Left lobe of liver (tissue), 2 donors: ENCODE results near the gene SLC49A3. TPM values are rescaled to one million over a fixed set of nuclear protein-coding genes. Genes with fewer than 3 reads are reported as not detected.
"Not testable (repeated sequence)": the region's sequence is repeated elsewhere in the genome, so short reads cannot be mapped to it uniquely, and the experiment has no call there.

Experiments used
- ATAC-seq: fragments of 200-7000 bp; cut with Tn5 transposase; one replicate; pipeline ENCODE4 v1.9.1; 2020; ENCODE audit warnings: mild to moderate bottlenecking, moderate library complexity
- DNase-seq: peaks from one replicate; pipeline ENCODE4 v3.0.0-alpha.2; 2020; ENCODE audit warnings: low spot score
- total RNA-seq: library from RNA; stranded (reverse); gene quantifications from one replicate; pipeline ENCODE4 v1.2.1, GENCODE V29; 2021
- donor health status: DM: no; HTN: no; CAD: no; lungs with moderate emphysema.
- donor health status: DM: no; HTN: yes; CAD: no.

Gene SLC49A3
- total RNA-seq, 1 donor from 2014 or later: 7.6 TPM

GRCh38 chr4:669806-670559, 19.0 kb downstream of the SLC49A3 start:
- not testable (repeated sequence) for ATAC-seq, DNase-seq

DNA sequence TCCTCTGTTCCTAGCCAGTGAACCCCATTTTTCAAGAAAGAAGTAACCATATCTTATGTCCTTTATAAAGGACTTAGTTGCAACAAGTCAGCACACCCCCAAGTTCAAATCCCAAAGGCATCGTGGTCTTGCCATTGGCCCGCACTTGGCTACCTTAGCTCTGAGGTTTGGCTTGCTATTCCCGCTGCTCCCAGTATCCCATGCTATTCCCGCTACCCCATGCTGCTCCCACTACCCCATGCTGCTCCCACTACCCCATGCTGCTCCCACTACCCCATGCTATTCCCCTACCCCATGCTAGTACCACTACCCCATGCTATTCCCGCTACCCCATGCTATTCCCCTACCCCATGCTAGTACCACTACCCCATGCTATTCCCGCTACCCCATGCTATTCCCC, 20.7 kb downstream of the SLC49A3 start:
- ATAC-seq, DNase-seq: not testable (repeated sequence)

- DNase-seq: no peak
- no peak for ATAC-seq
Observed at GRCh38 chr4:667545-667925, 21.4 kb downstream of the SLC49A3 start.

DNA sequence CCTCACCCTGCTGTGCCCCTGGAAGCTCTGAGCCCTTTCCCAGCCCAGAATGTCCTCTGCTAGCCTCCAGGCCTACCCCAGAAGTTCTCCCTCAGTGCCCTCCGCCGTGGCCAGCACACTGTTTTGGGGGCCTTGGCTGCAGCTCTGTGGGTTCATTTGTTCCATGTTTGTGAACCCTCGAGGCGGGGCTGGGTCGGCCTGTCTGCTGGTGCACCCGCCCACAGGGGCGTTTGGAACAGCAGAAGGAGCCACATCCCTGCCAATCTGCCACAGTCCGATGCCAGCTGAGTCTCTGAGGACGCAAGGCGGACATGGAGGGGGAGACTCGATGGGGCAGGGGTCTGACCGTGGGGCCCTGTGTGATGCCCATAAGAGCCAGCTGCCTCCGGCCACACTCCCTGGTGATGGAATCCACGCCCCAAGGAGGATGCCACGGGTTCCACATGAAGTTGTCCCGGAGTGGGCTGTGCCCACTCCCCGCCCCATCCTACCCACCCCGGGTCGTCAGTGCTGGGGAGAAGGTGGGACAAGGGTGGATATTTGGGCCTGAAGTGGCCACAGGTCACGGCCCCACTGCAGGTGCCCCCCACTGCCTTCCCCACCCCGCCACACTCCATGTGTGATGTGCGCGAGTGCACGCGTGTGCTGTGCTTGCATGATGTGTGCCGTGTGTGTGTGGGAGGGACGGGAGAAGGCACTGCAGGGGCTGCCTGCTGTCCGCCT, 22.0 kb downstream of the SLC49A3 start:
- DNase-seq (no peak), ATAC-seq (no peak)

GRCh38 chr4:666436-666810, 22.5 kb downstream of the SLC49A3 start:
- ATAC-seq: no peak
- no peak for DNase-seq

DNA sequence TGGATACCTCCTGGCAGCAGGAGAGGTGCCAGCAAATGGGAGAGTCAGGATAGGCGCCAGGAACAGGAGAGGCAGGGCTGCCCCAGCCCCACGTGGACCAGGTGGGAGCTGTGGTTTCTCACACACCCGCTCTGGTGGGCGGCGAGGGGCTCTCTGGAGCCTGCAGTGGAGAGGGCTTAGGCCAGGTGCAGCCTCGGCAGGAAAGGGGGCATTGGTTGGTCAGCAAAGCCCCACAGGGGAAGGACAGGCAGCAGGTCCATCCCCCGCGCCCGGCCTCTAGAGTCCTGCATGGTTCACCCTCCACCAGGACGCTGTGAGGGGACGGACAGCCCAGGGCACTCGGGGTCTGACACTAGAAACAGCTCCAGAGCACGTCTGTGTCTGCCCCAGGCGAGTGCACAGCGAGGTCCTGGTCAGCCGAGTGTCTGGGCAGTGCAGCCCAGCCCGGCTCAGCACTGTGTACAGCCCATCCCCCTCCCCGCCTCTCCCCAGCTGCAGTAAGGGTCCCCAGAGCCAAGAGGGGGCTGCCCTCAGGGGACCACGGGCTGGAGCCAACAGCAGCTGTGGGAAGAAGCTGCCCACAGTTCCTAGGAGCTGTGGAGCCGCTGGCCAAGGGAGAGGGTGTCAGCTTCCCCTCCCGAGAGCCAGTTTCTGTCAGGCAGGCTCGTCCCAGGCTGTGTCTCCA, 23.1 kb downstream of the SLC49A3 start:
- ATAC-seq (no peak), DNase-seq (no peak)

DNA sequence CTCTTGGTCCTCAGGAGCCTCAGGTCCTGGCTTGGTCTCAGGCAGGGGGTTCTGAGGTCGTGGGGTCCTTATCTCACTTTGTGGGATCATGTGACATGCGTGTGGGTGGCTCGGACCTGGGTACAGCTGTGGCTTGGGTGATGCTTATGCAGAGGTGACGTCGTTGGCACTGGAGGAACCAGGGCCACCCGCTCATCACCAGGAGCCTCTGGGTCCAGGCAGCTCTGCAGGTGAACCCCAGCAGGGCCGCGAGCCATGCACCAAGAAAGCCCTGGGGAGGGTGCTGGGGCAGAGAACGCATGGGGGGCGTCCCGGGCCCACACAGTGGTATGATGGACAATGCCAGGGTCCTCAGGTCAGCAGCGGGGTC, 23.6 kb downstream of the SLC49A3 start:
- DNase-seq: no peak
- ATAC-seq: no peak

- DNase-seq (no peak), ATAC-seq (no peak)
Observed at GRCh38 chr4:664713-665231, 24.2 kb downstream of the SLC49A3 start.

- ATAC-seq: peak; percentile 41
- no peak for DNase-seq
Observed at GRCh38 chr4:663438-664428, 25.2 kb downstream of the SLC49A3 start.

DNA sequence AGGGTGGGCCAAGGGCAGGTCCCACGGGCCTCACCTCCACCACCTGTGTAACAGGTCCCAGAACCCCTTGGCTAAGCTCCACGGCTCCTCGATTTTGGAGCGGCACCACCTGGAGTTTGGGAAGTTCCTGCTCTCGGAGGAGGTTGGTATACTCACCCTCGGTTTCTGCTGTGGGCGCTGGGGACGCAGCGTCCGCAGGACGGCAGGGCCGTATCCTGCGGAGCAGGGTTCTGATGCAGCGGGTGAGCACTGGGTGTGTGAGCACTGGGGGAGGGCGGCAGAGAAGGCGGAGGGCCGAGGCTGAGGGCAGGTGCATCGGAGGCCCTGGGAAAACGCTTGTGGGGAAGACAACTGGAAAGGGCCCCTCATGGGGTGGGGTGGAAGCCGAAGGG, 25.9 kb downstream of the SLC49A3 start:
- ATAC-seq: no peak
- no peak for DNase-seq

- ATAC-seq (no peak), DNase-seq (no peak)
Observed at GRCh38 chr4:661881-662761, 26.8 kb downstream of the SLC49A3 start.

GRCh38 chr4:661231-661630, 27.7 kb downstream of the SLC49A3 start:
- ATAC-seq (no peak), DNase-seq (no peak)

- ATAC-seq (no peak), DNase-seq (no peak)
Observed at GRCh38 chr4:660401-660800, 28.6 kb downstream of the SLC49A3 start.

GRCh38 chr4:659851-660250, 29.1 kb downstream of the SLC49A3 start:
- ATAC-seq: no peak
- no peak for DNase-seq

DNA sequence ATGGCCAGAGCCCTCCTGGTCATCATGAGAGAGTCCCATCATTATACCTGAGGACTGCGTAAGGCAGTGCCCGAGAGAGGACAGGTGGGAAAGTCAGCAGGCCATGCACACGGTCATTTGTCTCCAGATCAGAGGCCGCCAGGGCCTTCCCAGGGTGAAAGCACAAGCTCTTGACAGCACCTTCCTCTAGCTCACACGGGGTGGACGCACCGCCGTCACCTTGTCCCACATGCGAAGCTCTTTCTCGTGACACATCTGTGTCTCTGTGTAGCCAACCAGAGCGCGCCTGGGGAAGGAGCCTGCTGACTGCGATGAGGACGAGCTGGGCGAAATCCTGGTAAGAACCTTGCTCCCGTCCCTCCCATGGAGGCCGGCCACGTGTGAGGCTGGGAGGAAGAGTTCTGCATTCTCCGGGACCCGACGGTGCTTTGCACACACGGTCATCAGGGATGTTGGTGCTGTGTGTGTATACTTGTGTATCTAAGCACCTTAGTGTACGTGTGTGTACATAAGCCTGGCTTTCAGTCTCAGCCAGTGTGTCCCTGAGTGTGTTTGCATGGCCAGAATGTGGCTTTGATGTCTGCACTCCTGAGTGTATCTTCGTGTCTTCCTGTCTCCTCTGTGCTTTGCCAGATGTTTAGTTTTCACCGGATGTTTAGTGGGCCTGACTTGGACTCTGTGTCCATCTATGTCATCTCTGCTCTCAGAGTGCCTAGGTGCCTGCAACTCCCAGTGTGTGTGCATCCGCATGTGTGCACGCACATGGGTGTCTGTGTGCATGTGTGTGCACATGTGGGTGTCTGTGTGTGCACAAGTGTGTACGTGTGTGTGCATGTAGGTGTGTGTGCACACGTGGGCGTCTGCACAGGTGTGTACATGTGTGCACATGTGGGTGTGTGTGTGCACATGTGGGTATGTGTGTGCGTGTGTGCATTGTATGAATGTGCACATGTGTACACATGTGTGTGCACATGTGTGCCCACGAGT, 30.0 kb downstream of the SLC49A3 start:
- no peak for ATAC-seq
- no peak for DNase-seq

GRCh38 chr4:657834-658667, 30.9 kb downstream of the SLC49A3 start:
- no peak for ATAC-seq
- no peak for DNase-seq

DNA sequence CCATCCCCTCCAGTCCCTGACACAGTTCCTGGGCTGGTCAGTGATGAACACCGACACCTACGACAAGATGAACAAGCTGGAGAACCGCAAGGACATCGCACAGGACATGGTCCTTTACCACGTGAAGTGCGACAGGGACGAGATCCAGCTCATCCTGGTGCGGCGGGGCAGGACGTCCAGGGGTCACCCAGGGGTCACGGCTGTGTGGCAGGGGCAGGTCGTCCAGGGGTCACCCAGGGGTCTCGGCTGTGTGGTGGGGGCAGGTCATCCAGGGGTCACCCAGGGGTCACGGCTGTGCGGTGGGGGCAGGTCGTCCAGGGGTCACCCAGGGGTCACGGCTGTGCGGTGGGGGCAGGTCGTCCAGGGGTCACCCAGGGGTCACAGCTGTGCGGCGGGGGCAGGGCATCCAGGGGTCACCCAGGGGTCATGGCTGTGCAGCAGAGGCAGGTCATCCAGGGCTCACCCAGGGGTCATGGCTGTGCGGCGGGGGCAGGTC, 31.6 kb downstream of the SLC49A3 start:
- DNase-seq (no peak), ATAC-seq (no peak)
